K562 treated with DMSO at 1 percent for 4 hours (cell line): ENCODE measurements around the gene OR4K2. TPM values are rescaled to one million over a fixed set of nuclear protein-coding genes. Genes with fewer than 3 reads are reported as not detected.

ENCODE experiments used
- total RNA-seq: library from RNA; unstranded; fragments of 300-600 nt; gene quantifications from 2 replicates; pipeline ENCODE4 v1.2.3, GENCODE V29; 2022; ENCODE audit not compliant: insufficient read depth

OR4K2 gene, protein sequence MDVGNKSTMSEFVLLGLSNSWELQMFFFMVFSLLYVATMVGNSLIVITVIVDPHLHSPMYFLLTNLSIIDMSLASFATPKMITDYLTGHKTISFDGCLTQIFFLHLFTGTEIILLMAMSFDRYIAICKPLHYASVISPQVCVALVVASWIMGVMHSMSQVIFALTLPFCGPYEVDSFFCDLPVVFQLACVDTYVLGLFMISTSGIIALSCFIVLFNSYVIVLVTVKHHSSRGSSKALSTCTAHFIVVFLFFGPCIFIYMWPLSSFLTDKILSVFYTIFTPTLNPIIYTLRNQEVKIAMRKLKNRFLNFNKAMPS
- not detected in 2 replicates for total RNA-seq

DNA sequence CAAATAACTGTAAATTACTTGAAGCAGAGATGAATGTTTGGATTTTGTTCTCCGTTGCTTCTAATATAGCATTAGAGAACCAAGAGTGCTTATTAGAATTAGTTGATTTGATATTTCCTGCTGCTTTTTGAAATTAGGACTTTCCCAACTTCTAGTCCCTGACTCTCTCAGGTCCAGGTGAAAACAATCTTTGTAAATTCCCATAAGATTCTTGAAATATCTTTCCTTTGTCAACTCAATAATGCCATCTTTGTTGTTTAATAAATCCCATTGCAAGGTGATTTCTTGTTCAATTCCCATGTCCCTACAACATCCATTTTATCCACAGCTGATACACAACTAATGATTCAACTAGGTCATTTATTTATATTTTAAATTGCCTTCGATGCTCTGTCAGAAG is at the start of gene OR4K2:
OR4K2 (plus strand) TSS at position 301 of the 400 bp plus-strand sequence. CDS start 1,126 bp downstream, outside the sequence.

DNA sequence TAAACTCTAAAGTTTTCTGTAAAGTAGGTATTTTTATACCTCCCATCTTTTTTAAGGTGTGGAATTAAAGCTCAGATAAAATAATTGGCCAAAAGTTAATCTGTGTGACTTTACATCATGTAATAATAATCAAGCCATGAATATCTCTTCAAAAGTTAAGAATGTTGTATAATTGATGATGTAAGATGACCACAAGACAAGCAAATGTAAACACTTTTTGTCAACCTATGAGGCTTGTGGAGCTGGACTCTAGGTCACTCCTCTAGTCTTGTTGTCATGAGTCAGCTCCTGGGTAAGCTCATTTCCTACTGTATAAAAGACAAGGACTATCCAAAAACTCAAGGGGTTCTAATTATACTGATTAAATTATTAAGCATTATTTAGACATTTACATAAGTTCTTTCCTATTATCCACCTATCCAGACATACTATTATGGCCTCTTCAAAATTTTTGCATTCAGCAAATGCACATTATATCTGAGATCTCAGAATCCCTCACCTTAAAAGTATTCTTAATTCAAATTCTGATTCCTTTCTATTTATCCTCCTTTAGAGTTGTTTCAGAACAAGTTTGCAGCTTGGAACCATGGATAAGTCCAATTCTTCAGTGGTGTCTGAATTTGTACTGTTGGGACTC is 45.2 kb downstream of the OR4K2 start, which contains the start of gene OR4K5:
OR4K5 (plus strand) TSS at position 587 of the 637 bp plus-strand sequence; CDS start at position 587, 0 bp downstream.

DNA sequence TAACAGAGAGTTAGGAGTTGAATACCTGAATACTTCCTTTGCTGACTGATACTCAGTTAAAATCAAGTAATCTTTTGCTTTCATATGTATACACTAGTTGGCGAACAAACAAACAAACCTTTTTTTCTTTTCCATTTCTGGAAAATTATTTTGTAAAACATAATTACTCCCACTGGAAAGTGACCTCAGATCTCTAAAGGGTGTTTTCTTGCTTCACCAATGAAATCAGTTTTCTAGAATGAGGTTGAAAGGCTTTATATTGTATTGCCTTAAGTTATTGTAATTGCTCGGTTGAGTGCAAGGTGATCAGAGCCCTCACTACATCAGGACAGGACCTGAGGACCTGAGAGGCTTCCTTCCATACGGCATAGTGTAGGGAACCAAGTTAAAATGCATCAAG is 55.7 kb downstream of the OR4K2 start, which contains the start of gene OR4K1:
OR4K1 (plus strand) TSS at position 301 of the 400 bp plus-strand sequence. CDS start 4,750 bp downstream, outside the sequence.

Other genes starting within 250 kb of the OR4K2 start
- gene OR11H2, start 161.3 kb upstream of the OR4K2 start, total RNA-seq = not detected in 2 replicates
- gene OR4Q3, start 131.6 kb upstream of the OR4K2 start, total RNA-seq = not detected in 2 replicates
- gene OR4M1, start 101.6 kb upstream of the OR4K2 start, total RNA-seq = not detected in 2 replicates
- not detected in 2 replicates for gene OR4N2, start 71.4 kb upstream of the OR4K2 start, total RNA-seq
- not detected in 2 replicates for gene OR4K5, start 45.5 kb downstream of the OR4K2 start, total RNA-seq
- not detected in 2 replicates for gene OR4K1, start 55.8 kb downstream of the OR4K2 start, total RNA-seq
- not detected in 2 replicates for gene OR4K15, start 100.4 kb downstream of the OR4K2 start, total RNA-seq
- not detected in 2 replicates for gene OR4Q2, start 127.0 kb downstream of the OR4K2 start, total RNA-seq
- not detected in 2 replicates for gene OR4K14, start 144.2 kb downstream of the OR4K2 start, total RNA-seq
- gene OR4K13, start 160.9 kb downstream of the OR4K2 start, total RNA-seq = not detected in 2 replicates
- not detected in 2 replicates for gene OR4L1, start 184.9 kb downstream of the OR4K2 start, total RNA-seq
- gene OR4K17, start 235.6 kb downstream of the OR4K2 start, total RNA-seq = not detected in 2 replicates